Panc1 (cell line): Measurements from ENCODE around the gene PDGFA. TPM values are rescaled to one million over a fixed set of nuclear protein-coding genes. Genes with fewer than 3 reads are reported as not detected.

ENCODE experiments used
- ATAC-seq: fragments of 200-7000 bp; cut with Tn5 transposase; 2 replicates; pipeline ENCODE4 v1.9.1; 2020; ENCODE audit warnings: mild to moderate bottlenecking, moderate library complexity
- BruUV-seq: library from RNA; stranded (reverse); fragments of 400-500 nt; replicated peaks from 2 replicates; lab custom pipeline; 2021; lab: Mats Ljungman, UMichigan
- CTCF ChIA-PET: fragments of 300-600 bp; sonication (Branson Sonifier 250); formaldehyde crosslinking; loops from one replicate; lab custom pipeline; 2022; ENCODE audit warnings: antibody characterized with exemption; lab: Charles Lee
- POLR2A ChIA-PET: fragments of 300-600 bp; sonication (Branson Sonifier 250); formaldehyde crosslinking; loops from one replicate; lab custom pipeline; 2022; ENCODE audit warnings: antibody characterized with exemption; lab: Charles Lee
- DNase-seq: peaks from one replicate; pipeline ENCODE4 v3.0.0-alpha.2; 2010; ENCODE audit warnings: low read depth, low spot score
- H3K27ac ChIP-seq: 2 replicates; pipeline ENCODE4 v1.5.1; 2011; ENCODE audit warnings: mild to moderate bottlenecking, low read length, inconsistent platforms
- H3K27me3 ChIP-seq: fragments of 200-500 bp; sonication (Bioruptor generic); 2 replicates; pipeline ENCODE4 v1.6.0; 2014; ENCODE audit warnings: low read length, inconsistent platforms; ENCODE audit not compliant: control insufficient read depth, insufficient read depth
- H3K36me3 ChIP-seq: fragments of 200-500 bp; sonication (Bioruptor generic); 2 replicates; pipeline ENCODE4 v1.5.1; 2014; ENCODE audit warnings: inconsistent platforms, mild to moderate bottlenecking, low read length, moderate library complexity; ENCODE audit not compliant: control insufficient read depth, insufficient read depth
- H3K4me1 ChIP-seq: 2 replicates; pipeline ENCODE4 v1.5.1; 2011; ENCODE audit warnings: inconsistent platforms, mild to moderate bottlenecking, low read length, moderate library complexity; ENCODE audit not compliant: control insufficient read depth, insufficient read depth
- H3K4me3 ChIP-seq, 2 experiments: 2 replicates each; pipeline ENCODE4 v1.5.1; 2011 to 2012; ENCODE audit warnings: low read depth in 2 of 2, low read length in 2 of 2, mild to moderate bottlenecking in 2 of 2, inconsistent platforms in 1 of 2, moderate library complexity in 1 of 2
- H3K9me3 ChIP-seq: fragments of 200-500 bp; sonication (Bioruptor generic); 2 replicates; pipeline ENCODE4 v1.5.1; 2014; ENCODE audit warnings: low read depth, mild to moderate bottlenecking, inconsistent platforms, low read length, moderate library complexity; ENCODE audit not compliant: control insufficient read depth, insufficient read depth
- POLR2AphosphoS5 ChIP-seq: IDR thresholded peaks from 2 replicates; pipeline ENCODE4 v1.6.1; 2012; ENCODE audit warnings: mild to moderate bottlenecking, low read depth, low read length, moderate library complexity
- SIN3A ChIP-seq: IDR thresholded peaks from 2 replicates; pipeline ENCODE4 v1.6.1; 2012; ENCODE audit warnings: low read depth, mild to moderate bottlenecking, low read length, moderate library complexity, borderline replicate concordance; ENCODE audit not compliant: insufficient read depth
- TCF7L2 ChIP-seq: IDR thresholded peaks from 2 replicates; pipeline ENCODE4 v1.6.1; 2011; ENCODE audit warnings: mild to moderate bottlenecking, low read depth, low read length, inconsistent platforms
- in situ Hi-C: cut with HindIII; loops from 2 replicates; pipeline ENCODE4 v1.10.0; 2016; ENCODE audit warnings: low sequenced_read_pairs, low pct_unique_long_range_greater_than_20kb
- intact Hi-C: fragments of 100-400 bp; cut with micrococcal nuclease; formaldehyde crosslinking; loops from one replicate; pipeline ENCODE4 v1.10.0; 2022; ENCODE audit not compliant: unreplicated experiment
- total RNA-seq: library from RNA; stranded (reverse); gene quantifications from one replicate; pipeline ENCODE4 v1.2.1, GENCODE V29; 2021; ENCODE audit not compliant: unreplicated experiment
- TF ChIP-seq, protein P1 (sequence below): fragments of 450-650 bp; IDR thresholded peaks from 2 replicates; pipeline ENCODE4 v1.5.1; 2017; ENCODE audit warnings: mild to moderate bottlenecking
- TF ChIP-seq, protein P2 (sequence below), 2 experiments: IDR thresholded peaks; 2 replicates each; pipeline ENCODE4 v1.6.1; 2011 to 2012; ENCODE audit warnings: low read depth in 2 of 2, control low read depth in 1 of 2, low read length in 1 of 2, mild to moderate bottlenecking in 1 of 2, moderate library complexity in 1 of 2; ENCODE audit not compliant: insufficient read depth in 1 of 2

Gene PDGFA
- total RNA-seq, 1 experiment from 2014 or later, result 18.5 TPM

DNA sequence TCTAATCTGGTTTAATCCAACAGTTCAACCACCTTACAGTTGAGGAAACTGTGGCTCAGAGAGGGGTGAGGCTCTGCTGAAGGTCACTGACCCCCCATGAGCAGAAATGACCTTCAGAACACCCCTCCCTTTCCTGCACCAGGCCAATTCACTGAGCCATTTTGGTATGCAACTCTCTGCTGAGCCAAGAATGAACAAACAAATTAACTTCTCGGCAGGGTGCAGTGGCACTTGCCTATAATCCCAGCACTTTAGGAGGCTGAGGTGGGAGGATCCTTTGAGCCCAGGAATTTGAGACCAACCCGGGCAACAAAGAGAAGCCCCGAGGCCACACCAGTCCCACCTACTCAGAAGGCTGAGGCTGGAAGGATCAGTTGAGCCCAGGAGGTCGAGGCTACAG, 29.8 kb downstream of the PDGFA start:
- Histone ChIP-seq H3K27me3 (no peaks in the 10 kb centered on the region), H3K4me3 (no peak overlapping the region), H3K9me3 (no peaks in the 10 kb centered on the region), H3K4me1 (peaks cover 19% of the 10 kb centered on the region), H3K36me3 (no peaks in the 10 kb centered on the region), H3K27ac (no peak overlapping the region)
- BruUV-seq, result no TSS peak
- in situ Hi-C loops, result loop anchor here (10.0 kb wide), 1 partner anchor 155 kb away; no protein-coding TSS in a partner anchor
- TF ChIP-seq POLR2AphosphoS5 (no peak), SIN3A (no peak), TCF7L2 (no peak)
- TF ChIP-seq, protein P1, sequence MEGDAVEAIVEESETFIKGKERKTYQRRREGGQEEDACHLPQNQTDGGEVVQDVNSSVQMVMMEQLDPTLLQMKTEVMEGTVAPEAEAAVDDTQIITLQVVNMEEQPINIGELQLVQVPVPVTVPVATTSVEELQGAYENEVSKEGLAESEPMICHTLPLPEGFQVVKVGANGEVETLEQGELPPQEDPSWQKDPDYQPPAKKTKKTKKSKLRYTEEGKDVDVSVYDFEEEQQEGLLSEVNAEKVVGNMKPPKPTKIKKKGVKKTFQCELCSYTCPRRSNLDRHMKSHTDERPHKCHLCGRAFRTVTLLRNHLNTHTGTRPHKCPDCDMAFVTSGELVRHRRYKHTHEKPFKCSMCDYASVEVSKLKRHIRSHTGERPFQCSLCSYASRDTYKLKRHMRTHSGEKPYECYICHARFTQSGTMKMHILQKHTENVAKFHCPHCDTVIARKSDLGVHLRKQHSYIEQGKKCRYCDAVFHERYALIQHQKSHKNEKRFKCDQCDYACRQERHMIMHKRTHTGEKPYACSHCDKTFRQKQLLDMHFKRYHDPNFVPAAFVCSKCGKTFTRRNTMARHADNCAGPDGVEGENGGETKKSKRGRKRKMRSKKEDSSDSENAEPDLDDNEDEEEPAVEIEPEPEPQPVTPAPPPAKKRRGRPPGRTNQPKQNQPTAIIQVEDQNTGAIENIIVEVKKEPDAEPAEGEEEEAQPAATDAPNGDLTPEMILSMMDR, result no peak
- TF ChIP-seq, protein P2, sequence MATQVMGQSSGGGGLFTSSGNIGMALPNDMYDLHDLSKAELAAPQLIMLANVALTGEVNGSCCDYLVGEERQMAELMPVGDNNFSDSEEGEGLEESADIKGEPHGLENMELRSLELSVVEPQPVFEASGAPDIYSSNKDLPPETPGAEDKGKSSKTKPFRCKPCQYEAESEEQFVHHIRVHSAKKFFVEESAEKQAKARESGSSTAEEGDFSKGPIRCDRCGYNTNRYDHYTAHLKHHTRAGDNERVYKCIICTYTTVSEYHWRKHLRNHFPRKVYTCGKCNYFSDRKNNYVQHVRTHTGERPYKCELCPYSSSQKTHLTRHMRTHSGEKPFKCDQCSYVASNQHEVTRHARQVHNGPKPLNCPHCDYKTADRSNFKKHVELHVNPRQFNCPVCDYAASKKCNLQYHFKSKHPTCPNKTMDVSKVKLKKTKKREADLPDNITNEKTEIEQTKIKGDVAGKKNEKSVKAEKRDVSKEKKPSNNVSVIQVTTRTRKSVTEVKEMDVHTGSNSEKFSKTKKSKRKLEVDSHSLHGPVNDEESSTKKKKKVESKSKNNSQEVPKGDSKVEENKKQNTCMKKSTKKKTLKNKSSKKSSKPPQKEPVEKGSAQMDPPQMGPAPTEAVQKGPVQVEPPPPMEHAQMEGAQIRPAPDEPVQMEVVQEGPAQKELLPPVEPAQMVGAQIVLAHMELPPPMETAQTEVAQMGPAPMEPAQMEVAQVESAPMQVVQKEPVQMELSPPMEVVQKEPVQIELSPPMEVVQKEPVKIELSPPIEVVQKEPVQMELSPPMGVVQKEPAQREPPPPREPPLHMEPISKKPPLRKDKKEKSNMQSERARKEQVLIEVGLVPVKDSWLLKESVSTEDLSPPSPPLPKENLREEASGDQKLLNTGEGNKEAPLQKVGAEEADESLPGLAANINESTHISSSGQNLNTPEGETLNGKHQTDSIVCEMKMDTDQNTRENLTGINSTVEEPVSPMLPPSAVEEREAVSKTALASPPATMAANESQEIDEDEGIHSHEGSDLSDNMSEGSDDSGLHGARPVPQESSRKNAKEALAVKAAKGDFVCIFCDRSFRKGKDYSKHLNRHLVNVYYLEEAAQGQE (IDR thresholded peaks at IDR 0.05; ENCODE audit: insufficient read depth in 1 of 2, low read depth in 2 of 2, low read length in 1 of 2), result no peak
- POLR2A ChIA-PET, result no interaction called here
- intact Hi-C loops, result no loop called here
- CTCF ChIA-PET, result no interaction called here
- no peak for DNase-seq
- no peak for ATAC-seq

DNA sequence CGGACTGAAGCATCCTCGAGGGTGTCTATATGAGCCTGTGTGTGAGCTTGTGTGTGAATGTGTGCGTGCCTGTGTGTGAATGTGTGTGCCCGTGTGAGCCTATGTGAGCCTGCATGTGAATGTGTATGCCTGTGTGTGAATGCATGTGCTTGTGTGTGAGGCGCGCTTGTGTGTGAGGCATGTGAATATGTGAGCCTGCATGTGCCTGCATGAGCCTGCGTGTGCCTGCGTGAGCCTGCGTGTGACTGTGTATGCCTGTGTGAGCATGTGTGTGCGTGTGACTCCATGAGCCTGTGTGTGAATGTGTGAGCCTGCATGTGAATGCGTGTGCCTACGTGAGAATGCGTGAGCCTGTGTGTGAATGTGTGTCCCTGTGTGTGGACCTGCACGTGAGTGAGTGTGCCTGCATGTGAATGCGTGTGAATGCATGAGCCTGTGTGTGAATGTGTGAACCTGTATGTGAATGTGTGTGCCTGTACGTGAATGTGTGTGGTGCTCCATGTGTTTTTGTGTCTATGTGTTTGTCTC, 33.4 kb downstream of the PDGFA start:
- CTCF ChIA-PET, result no interaction called here
- no peaks in the 10 kb centered on the region for H3K9me3 ChIP-seq
- intact Hi-C loops, result no loop called here
- no peaks in the 10 kb centered on the region for H3K27me3 ChIP-seq
- no peak for DNase-seq
- H3K4me3 ChIP-seq, result no peak overlapping the region
- H3K36me3 ChIP-seq, result no peaks in the 10 kb centered on the region
- BruUV-seq, result no TSS peak
- H3K4me1 ChIP-seq, result peaks cover 21% of the 10 kb centered on the region
- in situ Hi-C loops, result no loop called here
- POLR2A ChIA-PET, result no interaction called here
- ATAC-seq, result no peak
- no peak overlapping the region for H3K27ac ChIP-seq
- TF ChIP-seq TCF7L2, result no peak
- TF ChIP-seq, protein P1, result no peak
- TF ChIP-seq, protein P2 (IDR thresholded peaks at IDR 0.05; ENCODE audit: insufficient read depth in 1 of 2, low read depth in 2 of 2, low read length in 1 of 2), result no peak
- TF ChIP-seq SIN3A, result no peak
- TF ChIP-seq POLR2AphosphoS5, result no peak
